BLaER1 treated with 17β-estradiol and CSF1 and Interleukin-3, amounts not matched to agents 10 nM and 100 nM (cell line): ENCODE measurements around the gene C16orf89.

Experiments used
- H3K27ac ChIP-seq, 11 experiments: shearing (Covaris generic); formaldehyde crosslinking; 2 replicates each; pipeline ENCODE4 v1.8.1; 2022
- H3K27me3 ChIP-seq, 11 experiments: shearing (Covaris generic); formaldehyde crosslinking; 2 replicates each; pipeline ENCODE4 v1.8.1; 2022
- H3K36me3 ChIP-seq, 11 experiments: shearing (Covaris generic); formaldehyde crosslinking; 2 replicates each; pipeline ENCODE4 v1.8.1; 2022
- H3K4me1 ChIP-seq, 10 experiments: shearing (Covaris generic); formaldehyde crosslinking; 2 replicates each; pipeline ENCODE4 v1.8.1; 2022
- H3K4me2 ChIP-seq, 11 experiments: shearing (Covaris generic); formaldehyde crosslinking; 2 replicates each; pipeline ENCODE4 v1.8.1; 2022
- H3K4me3 ChIP-seq, 10 experiments: shearing (Covaris generic); formaldehyde crosslinking; 2 replicates each; pipeline ENCODE4 v1.8.1; 2022
- H3K9ac ChIP-seq, 11 experiments: shearing (Covaris generic); formaldehyde crosslinking; 2 replicates each; pipeline ENCODE4 v1.8.1; 2022
- H3K9me3 ChIP-seq, 11 experiments: shearing (Covaris generic); formaldehyde crosslinking; replicated peaks in 1 of 11; 2 replicates each; pipeline ENCODE4 v1.8.1; 2022
- H4K20me1 ChIP-seq, 11 experiments: shearing (Covaris generic); formaldehyde crosslinking; 2 replicates each; pipeline ENCODE4 v1.8.1; 2022
- Cebpa-rat ChIP-seq, 11 experiments: shearing (Covaris generic); IDR thresholded peaks; 2 replicates each; pipeline ENCODE4 v1.8.1; 2022

C16orf89 gene

GRCh38 chr16:5070431-5071186 is 4.9 kb upstream of the C16orf89 start:
- peaks cover 0 to 14% (median 0%) of the 10 kb centered on the region in 11 experiments; a peak in 2 of 22 replicates for H3K9me3 ChIP-seq
- no peak overlapping the region; a peak in 1 of 20 replicates for H3K4me3 ChIP-seq
- no peaks in the 10 kb centered on the region for H3K27me3 ChIP-seq
- TF ChIP-seq Cebpa-rat (IDR thresholded peaks at IDR 0.05), result no peak
- peak overlapping the region in 10 of 11 experiments; percentile 63 to 97 (median 86); a peak in 16 of 22 replicates for H3K4me2 ChIP-seq
- no peak overlapping the region; a peak in 1 of 22 replicates for H3K9ac ChIP-seq
- peaks cover 19 to 24% (median 22%) of the 10 kb centered on the region in 10 experiments for H3K4me1 ChIP-seq
- peak overlapping the region in 8 of 11 experiments; percentile 76 to 87 (median 86); a peak in 12 of 22 replicates for H3K27ac ChIP-seq
- no peaks in the 10 kb centered on the region for H4K20me1 ChIP-seq
- H3K36me3 ChIP-seq, result peaks cover 10 to 26% (median 16%) of the 10 kb centered on the region in 11 experiments

- H3K9me3 ChIP-seq, result peaks cover 0 to 14% (median 0%) of the 10 kb centered on the region in 11 experiments; a peak in 2 of 22 replicates
- no peak overlapping the region for H3K4me2 ChIP-seq
- no peak overlapping the region for H3K4me3 ChIP-seq
- TF ChIP-seq Cebpa-rat (IDR thresholded peaks at IDR 0.05), result no peak
- peaks cover 3 to 19% (median 9%) of the 10 kb centered on the region in 11 experiments; a peak in 18 of 22 replicates for H3K36me3 ChIP-seq
- no peaks in the 10 kb centered on the region for H4K20me1 ChIP-seq
- H3K27me3 ChIP-seq, result no peaks in the 10 kb centered on the region
- no peak overlapping the region for H3K27ac ChIP-seq
- H3K4me1 ChIP-seq, result peaks cover 19 to 24% (median 22%) of the 10 kb centered on the region in 10 experiments
- H3K9ac ChIP-seq, result no peak overlapping the region
Measured at GRCh38 chr16:5069854-5070253, 4.1 kb upstream of the C16orf89 start.

GRCh38 chr16:5069048-5069447 is 3.3 kb upstream of the C16orf89 start:
- H3K4me1 ChIP-seq, result peaks cover 19 to 24% (median 22%) of the 10 kb centered on the region in 10 experiments
- H3K9ac ChIP-seq, result no peak overlapping the region
- H4K20me1 ChIP-seq, result no peaks in the 10 kb centered on the region
- TF ChIP-seq Cebpa-rat (IDR thresholded peaks at IDR 0.05), result no peak
- peaks cover 0 to 14% (median 0%) of the 10 kb centered on the region in 11 experiments; a peak in 2 of 22 replicates for H3K9me3 ChIP-seq
- H3K36me3 ChIP-seq, result peaks cover 0 to 12% (median under 1%) of the 10 kb centered on the region in 11 experiments; a peak in 9 of 22 replicates
- H3K27me3 ChIP-seq, result no peaks in the 10 kb centered on the region
- no peak overlapping the region for H3K4me3 ChIP-seq
- no peak overlapping the region for H3K4me2 ChIP-seq
- no peak overlapping the region for H3K27ac ChIP-seq

DNA sequence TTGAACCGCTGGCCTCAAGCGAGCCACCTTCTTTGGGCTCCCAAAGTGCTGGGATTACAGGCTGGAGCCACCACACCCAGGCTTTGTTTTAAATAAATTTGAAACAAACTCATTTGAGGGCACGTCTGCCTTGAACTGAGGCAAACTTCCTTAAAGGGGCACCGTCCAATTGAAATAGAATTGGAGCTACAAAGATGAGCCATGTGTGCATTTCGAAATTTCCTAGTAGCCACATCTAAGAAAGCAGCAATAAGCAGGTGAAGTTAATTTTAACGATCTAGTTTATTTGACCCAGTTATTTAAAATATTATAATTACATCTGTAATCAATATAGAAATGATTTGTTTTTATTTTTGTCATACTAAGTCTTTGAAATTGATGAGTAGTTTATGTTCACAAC is 755 bp upstream of the C16orf89 start:
- Histone ChIP-seq H3K4me3 (no peak overlapping the region), H3K36me3 (no peaks in the 10 kb centered on the region), H3K4me2 (no peak overlapping the region), H3K9ac (no peak overlapping the region), H3K9me3 (peaks cover 0 to 14% (median 0%) of the 10 kb centered on the region in 11 experiments; a peak in 2 of 22 replicates), H3K4me1 (peaks cover 12 to 29% (median 25%) of the 10 kb centered on the region in 10 experiments), H3K27ac (no peak overlapping the region), H4K20me1 (0 out of 22 replicates have a peak, but pooled peaks cover 0 to 6% (median 0%) of the 10 kb centered on the region in 11 experiments), H3K27me3 (0 out of 22 replicates have a peak, but pooled peaks cover 0 to 6% (median 0%) of the 10 kb centered on the region in 11 experiments)
- no peak for TF ChIP-seq Cebpa-rat (IDR thresholded peaks at IDR 0.05)

DNA sequence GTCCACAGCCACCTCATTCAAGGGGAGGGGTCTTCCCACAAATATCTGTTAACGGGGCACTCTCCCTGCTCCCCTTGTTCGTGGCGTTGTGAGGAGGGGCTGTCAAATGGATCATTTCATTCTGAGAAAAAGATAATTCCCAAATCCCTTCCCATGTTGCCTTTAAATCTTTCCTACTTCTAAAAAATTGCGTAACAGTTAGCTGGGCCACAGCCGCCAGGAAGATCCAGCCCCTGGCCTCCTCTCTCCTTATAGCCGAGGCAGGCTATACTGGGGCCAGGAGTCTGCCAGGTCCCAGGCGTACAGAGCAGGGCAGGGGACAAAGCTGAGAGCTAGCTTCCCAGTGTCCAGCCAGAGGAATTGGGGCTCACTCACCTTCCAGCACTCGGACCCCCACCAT is 430 bp downstream of the C16orf89 start:
- H4K20me1 ChIP-seq, result 0 out of 22 replicates have a peak, but pooled peaks cover 0 to 7% (median 0%) of the 10 kb centered on the region in 11 experiments
- H3K4me2 ChIP-seq, result no peak overlapping the region
- 0 out of 22 replicates have a peak overlapping the region, but pooled peaks of 1 of the 11 experiments have one; percentile 6 for H3K9ac ChIP-seq
- TF ChIP-seq Cebpa-rat (IDR thresholded peaks at IDR 0.05), result peak in 7 of 11 experiments; percentile 20 to 82 (median 47); a peak in 7 of 22 replicates
- no peak overlapping the region for H3K27ac ChIP-seq
- no peak overlapping the region for H3K4me3 ChIP-seq
- no peaks in the 10 kb centered on the region for H3K36me3 ChIP-seq
- peaks cover 7 to 21% (median 18%) of the 10 kb centered on the region in 10 experiments; a peak in 17 of 20 replicates for H3K4me1 ChIP-seq
- H3K9me3 ChIP-seq, result peaks cover 0 to 5% (median 0%) of the 10 kb centered on the region in 11 experiments; a peak in 1 of 22 replicates
- H3K27me3 ChIP-seq, result 0 out of 22 replicates have a peak, but pooled peaks cover 0 to 6% (median 0%) of the 10 kb centered on the region in 11 experiments

DNA sequence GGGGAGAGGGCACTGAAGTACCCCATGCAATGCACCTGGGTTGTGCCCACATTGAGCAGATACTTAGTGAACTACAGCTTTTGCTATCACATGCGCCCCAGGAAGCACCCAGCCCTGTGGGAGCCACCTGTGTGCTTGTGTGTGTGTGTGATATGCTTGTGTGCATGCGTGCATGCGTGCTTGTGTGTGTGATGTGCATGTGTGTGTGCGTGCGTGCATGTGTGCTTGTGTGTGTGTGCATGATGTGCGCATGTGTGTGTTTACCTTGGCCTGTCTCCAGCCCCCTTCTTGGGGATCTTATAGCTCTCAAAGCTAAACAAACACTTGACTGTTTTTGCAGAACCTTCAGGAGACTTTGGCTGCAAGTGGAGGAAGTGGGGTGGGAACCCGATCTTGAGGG is 841 bp downstream of the C16orf89 start:
- Histone ChIP-seq H3K36me3 (no peaks in the 10 kb centered on the region), H3K4me2 (no peak overlapping the region), H3K4me3 (no peak overlapping the region), H3K4me1 (peaks cover 7 to 21% (median 19%) of the 10 kb centered on the region in 10 experiments; a peak in 17 of 20 replicates), H3K27ac (no peak overlapping the region), H3K9me3 (0 out of 22 replicates have a peak, but pooled peaks cover 0 to under 1% (median 0%) of the 10 kb centered on the region in 11 experiments), H4K20me1 (0 out of 22 replicates have a peak, but pooled peaks cover 0 to 7% (median 0%) of the 10 kb centered on the region in 11 experiments), H3K27me3 (0 out of 22 replicates have a peak, but pooled peaks cover 0 to 6% (median 0%) of the 10 kb centered on the region in 11 experiments), H3K9ac (no peak overlapping the region)
- no peak for TF ChIP-seq Cebpa-rat (IDR thresholded peaks at IDR 0.05)

- H3K4me3 ChIP-seq, result no peak overlapping the region
- no peak overlapping the region for H3K9ac ChIP-seq
- no peaks in the 10 kb centered on the region for H3K36me3 ChIP-seq
- H3K27ac ChIP-seq, result no peak overlapping the region
- H3K27me3 ChIP-seq, result 0 out of 22 replicates have a peak, but pooled peaks cover 0 to 6% (median 0%) of the 10 kb centered on the region in 11 experiments
- no peaks in the 10 kb centered on the region for H3K9me3 ChIP-seq
- H4K20me1 ChIP-seq, result 0 out of 22 replicates have a peak, but pooled peaks cover 0 to 7% (median 0%) of the 10 kb centered on the region in 11 experiments
- peaks cover 16 to 38% (median 34%) of the 10 kb centered on the region in 10 experiments for H3K4me1 ChIP-seq
- TF ChIP-seq Cebpa-rat (IDR thresholded peaks at IDR 0.05), result no peak
- H3K4me2 ChIP-seq, result peak overlapping the region in 9 of 11 experiments; percentile 5 to 81 (median 69); a peak in 15 of 22 replicates
Measured at GRCh38 chr16:5062790-5063765, 2.7 kb downstream of the C16orf89 start.

- Histone ChIP-seq H3K9me3 (no peaks in the 10 kb centered on the region), H3K4me1 (peaks cover 18 to 42% (median 35%) of the 10 kb centered on the region in 10 experiments), H3K4me3 (no peak overlapping the region), H3K27ac (no peak overlapping the region), H3K36me3 (no peaks in the 10 kb centered on the region), H3K4me2 (peak overlapping the region in 9 of 11 experiments; percentile 5 to 81 (median 69); a peak in 16 of 22 replicates), H4K20me1 (0 out of 22 replicates have a peak, but pooled peaks cover 0 to 7% (median 0%) of the 10 kb centered on the region in 11 experiments), H3K27me3 (0 out of 22 replicates have a peak, but pooled peaks cover 0 to 6% (median 0%) of the 10 kb centered on the region in 11 experiments), H3K9ac (peak overlapping the region in 1 of 11 experiments; percentile 14; a peak in 1 of 22 replicates)
- TF ChIP-seq Cebpa-rat (IDR thresholded peaks at IDR 0.05), result no peak
Measured at GRCh38 chr16:5062051-5062450, 3.7 kb downstream of the C16orf89 start.
